GM21786 (cell line): ENCODE results near the gene SOHLH1.

Experiments used
- ATAC-seq: cut with Tn5 transposase; IDR thresholded peaks from one replicate; pipeline ENCODE4 v1.9.1; 2021; ENCODE audit not compliant: unreplicated experiment

Gene SOHLH1

GRCh38 chr9:135699440-135699839, at the start of gene SOHLH1:
Gene SOHLH1, minus strand, starts transcription at chr9:135699481. Its CDS starts 14 bp downstream, at chr9:135699467.
- ATAC-seq, result no peak

- ATAC-seq, result no peak
Observed at GRCh38 chr9:135748676-135749075, 49.4 kb upstream of the SOHLH1 start.

- no peak for ATAC-seq
Observed at GRCh38 chr9:135747311-135747710, 48.0 kb upstream of the SOHLH1 start.

- no peak for ATAC-seq
Observed at GRCh38 chr9:135746565-135746964, 47.3 kb upstream of the SOHLH1 start.

GRCh38 chr9:135745686-135746324, 46.5 kb upstream of the SOHLH1 start:
- no peak for ATAC-seq

- ATAC-seq, result no peak
Observed at GRCh38 chr9:135745189-135745588, 45.9 kb upstream of the SOHLH1 start.

- no peak for ATAC-seq
Observed at GRCh38 chr9:135744333-135745070, 45.2 kb upstream of the SOHLH1 start.

GRCh38 chr9:135743546-135744332, 44.5 kb upstream of the SOHLH1 start:
- no peak for ATAC-seq

- no peak for ATAC-seq
Observed at GRCh38 chr9:135743021-135743420, 43.7 kb upstream of the SOHLH1 start.

GRCh38 chr9:135741276-135742219, 42.3 kb upstream of the SOHLH1 start:
- ATAC-seq, result no peak

- ATAC-seq, result no peak
Observed at GRCh38 chr9:135739271-135740220, 40.3 kb upstream of the SOHLH1 start.

- no peak for ATAC-seq
Observed at GRCh38 chr9:135737840-135738521, 38.7 kb upstream of the SOHLH1 start.

GRCh38 chr9:135736979-135737839, 37.9 kb upstream of the SOHLH1 start:
- ATAC-seq, result no peak

GRCh38 chr9:135736272-135736978, 37.1 kb upstream of the SOHLH1 start:
- no peak for ATAC-seq

GRCh38 chr9:135734616-135735144, 35.4 kb upstream of the SOHLH1 start:
- ATAC-seq, result no peak

GRCh38 chr9:135732569-135733257, 33.4 kb upstream of the SOHLH1 start:
- no peak for ATAC-seq

GRCh38 chr9:135731454-135731853, 32.2 kb upstream of the SOHLH1 start:
- no peak for ATAC-seq
